Activated gamma-delta T cell (primary cell): ENCODE data around the gene SMIM1.

ENCODE experiments used
- DNase-seq: peaks from one replicate; lab custom pipeline; 2025; lab: John Stamatoyannopoulos, UW

SMIM1 gene

DNA sequence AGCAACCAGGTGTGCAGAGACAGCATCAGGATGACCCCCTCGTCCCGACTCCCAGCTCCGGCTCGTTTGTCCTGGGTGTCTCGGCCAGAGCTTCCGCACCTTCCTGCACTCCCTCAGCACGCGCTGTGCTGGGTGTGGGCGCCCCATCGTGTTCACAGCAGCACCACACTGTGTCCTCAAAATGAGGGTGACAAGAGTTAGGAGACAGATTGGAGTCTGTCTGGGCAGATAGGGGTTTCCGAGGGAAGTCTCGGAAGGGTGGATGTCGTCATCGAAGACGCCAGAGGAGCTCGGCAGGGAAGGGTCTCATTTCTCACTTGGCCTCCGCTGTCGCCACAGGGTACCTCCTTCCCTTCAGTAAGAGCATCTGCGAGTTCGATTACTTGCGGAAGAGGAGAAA, 16.2 kb upstream of the SMIM1 start:
- no peak for DNase-seq

DNA sequence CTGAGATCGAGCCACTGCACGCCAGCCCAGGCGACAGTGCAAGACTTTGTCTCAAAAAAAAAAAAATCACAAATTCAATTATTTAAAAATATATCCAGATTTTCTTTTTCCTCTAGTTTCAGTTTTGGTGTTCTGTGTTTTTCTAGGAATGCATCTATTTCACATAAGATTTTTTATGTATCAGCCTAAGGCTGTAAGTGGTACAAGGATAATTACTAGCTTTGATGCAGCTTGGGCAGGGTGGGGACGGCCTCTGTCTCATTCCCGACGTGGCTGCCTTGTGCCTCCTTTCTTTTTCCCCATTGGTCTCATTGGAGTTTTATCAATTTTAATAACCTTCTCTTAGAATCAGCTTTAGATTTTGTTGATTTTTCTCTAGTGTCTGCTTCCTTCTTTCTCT, 13.4 kb upstream of the SMIM1 start:
- no peak for DNase-seq

DNA sequence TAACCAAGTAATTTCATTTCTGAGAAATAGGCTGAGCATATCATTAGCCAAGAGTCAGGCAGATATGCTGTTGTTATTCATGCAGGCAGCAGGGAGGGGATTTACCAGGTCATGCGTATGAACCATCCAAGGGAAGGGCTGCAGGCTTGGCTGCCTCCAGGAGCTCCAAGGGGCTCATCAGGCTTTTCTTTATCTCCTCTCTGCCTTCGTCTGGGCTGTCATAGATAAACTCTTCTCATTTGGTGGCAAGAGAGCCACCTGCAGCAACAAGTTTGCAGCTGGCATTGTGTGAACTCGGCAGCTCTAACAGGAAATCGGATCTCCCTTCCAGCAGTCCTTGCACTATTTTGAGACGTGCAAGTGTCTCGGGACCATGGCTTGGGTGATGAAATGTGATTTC, 12.8 kb upstream of the SMIM1 start:
- DNase-seq = no peak

DNA sequence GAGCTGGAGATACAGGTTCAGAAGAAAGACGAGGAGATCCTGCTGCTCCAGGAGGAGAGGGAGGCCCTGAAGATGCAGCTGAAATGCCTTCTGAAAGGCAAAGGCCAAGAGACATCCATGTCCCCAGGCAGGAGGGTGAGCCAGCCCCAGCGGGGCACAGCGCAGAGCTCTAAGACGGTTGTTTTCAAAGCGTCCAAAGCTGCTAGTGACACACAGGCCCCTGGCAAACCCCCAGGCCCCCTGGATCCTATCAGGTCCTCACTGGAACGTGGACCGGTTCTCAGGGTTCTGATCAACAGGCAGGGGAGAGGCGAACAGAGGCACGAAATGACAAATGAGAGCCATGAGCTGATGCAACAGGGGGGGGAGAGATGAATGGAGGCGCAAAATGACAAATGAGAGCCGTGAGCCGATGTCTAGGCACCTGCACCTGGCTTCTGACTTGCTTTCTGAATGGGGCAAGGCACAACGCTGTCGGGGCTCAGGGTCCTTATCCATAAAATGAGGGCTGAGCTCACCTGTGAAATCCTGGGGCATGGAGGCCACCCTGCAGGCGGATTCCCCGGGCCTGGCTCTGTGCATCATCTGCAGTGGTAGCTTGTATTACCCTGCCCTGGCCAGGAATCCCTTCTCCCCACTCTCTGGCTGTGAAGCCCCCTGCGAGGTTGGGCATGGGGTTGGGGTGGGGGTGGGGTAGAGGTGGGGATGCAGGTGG, 11.1 kb upstream of the SMIM1 start:
- DNase-seq = no peak

DNA sequence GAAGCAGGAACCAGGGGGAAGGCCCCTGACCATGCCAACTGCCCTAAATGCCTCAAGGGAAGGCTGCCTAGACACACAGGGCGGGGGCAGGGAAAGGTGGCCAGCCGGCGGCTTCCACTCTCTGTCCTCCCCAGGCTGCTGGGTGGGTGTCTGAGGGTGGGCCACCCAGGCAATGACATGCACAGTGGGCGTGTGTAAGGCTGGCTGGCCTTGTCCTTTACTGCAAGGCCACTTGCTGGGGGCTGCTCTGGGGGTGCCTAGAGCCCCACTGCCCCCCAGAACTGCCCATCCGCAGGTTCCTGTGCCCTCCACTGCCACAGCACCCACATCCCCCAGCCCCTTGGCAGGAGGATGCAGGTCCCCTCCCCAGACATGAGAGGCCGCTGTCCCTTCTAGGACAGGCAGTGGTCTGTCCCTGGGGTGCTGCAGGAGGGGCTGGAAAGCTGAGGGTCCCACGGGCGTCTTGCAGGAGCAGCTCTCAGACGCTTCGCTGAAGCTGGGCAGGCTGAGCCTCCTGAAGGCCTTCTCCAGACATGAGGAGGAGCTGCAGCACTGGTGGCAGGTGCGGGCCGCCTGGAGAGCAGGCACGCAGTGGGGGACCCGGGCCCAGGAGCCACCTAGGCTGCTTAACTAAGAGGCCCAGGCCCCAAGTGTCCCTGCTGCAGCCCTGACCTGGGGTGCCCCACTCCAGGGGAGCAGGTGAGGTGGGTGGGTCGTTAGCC, 10.2 kb upstream of the SMIM1 start:
- DNase-seq = no peak

DNA sequence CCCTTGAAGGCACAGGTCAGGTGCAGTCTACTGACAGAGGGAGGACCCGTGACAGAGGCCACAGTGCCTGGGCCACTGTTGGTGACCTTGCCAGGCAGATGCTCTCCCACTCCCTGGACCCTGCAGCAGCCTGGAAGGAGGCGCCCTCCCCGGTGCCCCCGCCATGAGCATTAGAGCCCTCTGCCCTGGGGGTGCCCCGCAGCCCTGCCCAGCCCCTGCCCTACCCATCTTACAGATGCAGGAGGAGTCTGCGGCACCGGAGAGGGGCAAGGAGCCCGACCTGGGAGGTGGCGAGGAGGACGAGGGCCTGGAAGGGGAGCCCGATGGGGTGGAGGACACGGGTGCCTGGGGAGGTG, 9.7 kb upstream of the SMIM1 start:
- no peak for DNase-seq

DNA sequence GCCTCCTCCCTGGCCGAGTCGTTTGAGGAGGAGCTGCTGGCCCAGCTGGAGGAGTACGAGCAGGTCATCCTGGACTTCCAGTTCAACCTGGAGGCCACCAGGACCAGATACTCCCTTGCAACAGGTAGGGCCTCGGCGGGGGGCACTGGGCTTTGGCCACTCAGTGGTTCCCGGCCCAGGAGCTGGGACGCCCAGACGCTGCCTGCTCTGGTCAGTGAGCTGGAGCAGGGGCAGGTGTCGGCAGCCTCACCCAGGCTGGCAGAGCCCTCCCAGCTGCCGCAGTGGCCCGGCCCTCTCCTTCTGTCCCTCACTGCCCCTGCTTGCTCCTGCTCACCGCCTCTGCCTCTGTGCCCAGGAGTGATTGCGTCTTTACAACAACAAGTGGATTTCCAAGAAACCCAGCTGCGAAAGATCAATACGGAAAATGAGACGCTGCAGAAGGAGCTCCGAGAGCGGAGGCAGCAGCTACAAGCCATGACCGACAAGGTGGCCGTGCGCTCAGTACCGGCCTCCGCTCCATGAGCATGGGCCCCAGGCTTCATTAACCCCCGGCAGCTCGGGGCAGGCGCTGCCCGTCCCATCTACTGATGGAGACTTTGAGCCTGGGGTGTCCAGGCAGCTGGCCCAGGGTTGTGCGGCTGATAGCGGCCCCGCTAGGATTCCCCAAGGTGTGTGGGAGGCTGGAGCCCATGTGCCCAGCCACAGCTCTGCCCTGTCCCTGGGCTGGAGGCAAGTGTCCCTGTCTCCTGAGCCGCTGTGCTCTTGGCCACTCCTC, 9.0 kb upstream of the SMIM1 start:
- no peak for DNase-seq

DNA sequence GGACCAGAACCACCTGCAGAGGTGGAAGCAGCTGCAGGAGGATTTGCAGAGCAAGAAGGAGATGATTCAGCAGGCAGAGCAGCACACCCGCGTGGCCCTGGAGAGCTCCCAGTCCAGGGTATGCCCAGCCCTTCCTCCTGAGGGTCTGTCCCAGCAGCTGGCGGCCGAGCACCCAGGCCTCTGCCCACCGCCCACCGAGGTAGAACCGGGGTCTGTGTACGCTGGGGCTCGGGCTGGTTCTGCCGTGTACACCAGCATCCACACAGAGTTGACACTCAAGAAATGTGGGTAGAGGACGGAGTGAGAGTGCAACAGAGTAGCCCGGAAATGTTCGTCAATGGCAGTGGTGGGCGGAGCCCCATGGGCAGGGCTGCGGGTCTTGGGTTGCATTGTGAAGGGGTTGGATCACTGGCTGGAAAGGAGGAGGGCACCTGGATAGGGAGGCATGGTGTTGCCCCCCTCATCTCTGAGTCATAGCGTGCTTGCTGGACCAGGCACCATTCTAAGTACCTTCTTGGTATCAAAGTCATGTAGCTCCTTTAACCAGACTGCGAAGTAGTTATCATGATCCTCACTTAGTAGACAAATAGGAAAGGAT, 5.1 kb upstream of the SMIM1 start:
- DNase-seq = no peak

DNA sequence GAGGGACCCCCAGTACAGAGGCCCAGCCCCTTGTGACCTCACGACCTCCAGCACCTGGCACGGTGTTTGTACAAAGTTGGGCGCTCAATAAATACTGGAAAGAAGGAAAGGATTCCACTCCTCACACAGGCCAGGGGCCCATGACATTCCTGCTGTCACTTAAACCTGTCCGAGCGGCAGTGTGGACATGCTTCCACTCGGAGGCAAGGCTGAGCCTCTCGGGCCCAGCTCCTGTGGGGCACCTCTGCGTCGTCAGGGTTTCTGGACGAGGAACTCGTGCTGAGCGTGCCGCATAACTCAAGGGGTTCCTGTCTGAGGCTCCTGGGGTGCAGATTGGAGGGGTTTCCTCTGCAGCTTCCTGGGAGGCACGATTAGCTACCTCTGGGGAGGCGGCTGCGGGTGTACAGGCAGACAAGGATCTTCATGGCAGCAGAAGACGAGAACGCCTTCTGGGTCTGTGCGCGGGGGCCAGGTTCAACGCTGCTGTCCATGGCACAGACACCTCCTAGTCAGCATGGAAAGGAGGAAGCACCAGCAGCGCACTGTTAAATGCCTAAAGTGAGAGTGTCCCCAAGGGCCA, 3.6 kb upstream of the SMIM1 start:
- DNase-seq = no peak

DNA sequence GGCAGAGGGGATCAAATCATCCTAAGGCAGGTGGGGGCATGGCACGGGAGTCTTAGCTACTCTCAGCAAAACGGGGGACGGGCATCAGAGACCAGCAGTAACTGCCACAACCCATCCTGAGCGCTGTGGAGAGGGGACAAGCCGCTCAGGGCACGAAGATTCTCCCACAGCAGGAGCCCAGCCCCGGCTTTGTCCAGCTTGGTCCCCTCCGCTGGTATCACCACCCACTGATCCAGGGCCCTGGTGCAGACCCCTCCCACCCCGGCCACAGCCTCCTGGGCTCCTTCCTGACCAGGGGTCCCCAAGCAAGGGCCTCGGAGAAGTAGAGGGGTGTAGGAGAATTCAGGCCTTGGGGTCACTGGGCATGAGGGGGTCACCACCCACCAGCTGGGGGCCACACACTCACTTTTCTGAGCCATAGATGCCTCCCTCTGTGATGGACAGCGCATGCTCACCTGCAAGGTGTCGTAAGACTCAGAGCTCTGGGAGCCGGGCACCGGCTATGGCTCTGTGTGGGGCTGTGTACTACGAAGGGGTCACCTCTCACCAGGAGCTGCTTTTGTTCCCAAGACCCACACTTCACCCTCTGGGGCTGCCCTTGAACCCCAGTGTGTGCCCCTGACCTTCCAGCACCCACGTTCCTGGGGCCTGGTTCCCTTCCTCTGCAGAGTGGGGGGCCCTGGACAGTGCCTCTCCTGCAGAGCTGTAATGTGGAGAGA, 2.3 kb upstream of the SMIM1 start:
- no peak for DNase-seq

DNA sequence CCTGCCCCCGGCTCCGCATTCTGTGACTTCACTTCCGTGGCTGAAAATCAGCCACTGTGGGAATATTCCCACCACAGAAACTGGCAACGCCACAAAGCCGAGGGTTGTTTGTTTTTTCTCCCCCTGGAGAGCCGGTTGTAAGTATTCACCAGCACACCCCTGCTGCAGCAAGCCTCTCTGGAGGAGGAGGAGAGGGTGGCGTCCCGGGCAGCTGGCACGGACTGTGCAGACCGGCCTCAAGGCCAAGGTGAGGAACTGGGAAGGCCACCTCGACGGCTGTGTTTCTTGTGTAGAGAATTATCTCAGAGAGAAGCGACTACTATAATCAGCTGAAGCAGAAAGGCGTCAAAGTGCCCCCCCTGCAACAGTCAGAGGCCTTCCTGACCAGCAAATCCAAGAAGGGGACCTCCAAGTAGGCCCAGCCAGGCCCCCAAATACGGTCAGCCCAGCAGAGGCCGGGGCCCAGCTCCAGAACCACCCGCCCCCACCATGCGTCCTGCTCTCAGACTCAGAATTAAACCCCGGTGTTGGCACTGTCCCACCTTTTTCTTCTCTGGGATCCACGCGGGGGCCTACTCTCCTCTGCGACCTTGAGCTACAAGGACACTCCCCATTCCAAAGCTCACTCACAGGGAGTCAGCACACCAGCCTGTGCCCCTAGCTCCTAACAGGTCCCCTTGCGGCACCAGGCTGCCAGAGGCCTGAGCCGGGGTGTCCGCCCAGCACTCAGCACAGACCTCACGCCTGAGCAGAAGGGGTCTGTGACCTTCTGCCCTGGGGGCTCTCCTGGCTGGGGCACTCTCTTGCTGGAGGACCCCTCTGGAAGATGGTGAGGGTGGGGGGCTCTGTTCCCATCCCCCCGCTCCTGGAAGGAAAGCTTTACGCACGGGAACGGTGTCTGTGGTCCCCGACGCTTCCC, 1.2 kb upstream of the SMIM1 start:
- no peak for DNase-seq

DNA sequence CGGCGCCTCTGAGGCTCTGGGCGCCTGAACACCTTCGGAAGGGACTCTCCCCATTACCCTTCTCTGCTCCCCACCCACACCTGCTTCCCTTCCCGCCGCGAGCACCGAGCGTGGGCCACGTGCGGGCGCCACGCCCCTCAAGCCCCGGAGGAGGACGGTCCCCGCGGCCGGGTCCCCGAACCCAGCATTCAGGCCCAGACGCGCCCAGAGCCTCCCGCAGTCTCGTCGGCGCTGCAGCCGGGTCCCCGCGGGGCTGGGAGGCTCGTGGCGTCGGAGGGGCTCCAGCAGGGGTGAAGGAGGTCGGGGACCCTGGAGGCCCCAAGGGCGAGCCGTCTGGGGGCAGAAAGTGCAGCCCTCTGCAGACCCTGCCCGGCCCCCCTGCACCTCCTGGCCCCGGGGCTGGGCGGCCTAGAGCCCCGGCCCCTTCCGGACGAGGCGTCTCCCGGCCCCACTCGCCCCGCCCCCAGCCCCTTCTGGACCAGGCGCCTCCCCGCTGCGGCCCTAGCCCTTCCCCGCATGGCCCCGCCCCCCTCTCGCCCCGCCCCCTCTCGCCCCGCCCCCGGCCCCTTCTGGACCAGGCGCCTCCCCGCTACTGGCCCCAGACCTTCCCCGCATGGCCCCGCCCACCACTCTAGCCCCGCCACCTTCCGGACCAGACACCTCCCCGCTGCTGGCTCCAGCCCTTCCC, 378 bp upstream of the SMIM1 start:
- DNase-seq = peak; percentile 74

DNA sequence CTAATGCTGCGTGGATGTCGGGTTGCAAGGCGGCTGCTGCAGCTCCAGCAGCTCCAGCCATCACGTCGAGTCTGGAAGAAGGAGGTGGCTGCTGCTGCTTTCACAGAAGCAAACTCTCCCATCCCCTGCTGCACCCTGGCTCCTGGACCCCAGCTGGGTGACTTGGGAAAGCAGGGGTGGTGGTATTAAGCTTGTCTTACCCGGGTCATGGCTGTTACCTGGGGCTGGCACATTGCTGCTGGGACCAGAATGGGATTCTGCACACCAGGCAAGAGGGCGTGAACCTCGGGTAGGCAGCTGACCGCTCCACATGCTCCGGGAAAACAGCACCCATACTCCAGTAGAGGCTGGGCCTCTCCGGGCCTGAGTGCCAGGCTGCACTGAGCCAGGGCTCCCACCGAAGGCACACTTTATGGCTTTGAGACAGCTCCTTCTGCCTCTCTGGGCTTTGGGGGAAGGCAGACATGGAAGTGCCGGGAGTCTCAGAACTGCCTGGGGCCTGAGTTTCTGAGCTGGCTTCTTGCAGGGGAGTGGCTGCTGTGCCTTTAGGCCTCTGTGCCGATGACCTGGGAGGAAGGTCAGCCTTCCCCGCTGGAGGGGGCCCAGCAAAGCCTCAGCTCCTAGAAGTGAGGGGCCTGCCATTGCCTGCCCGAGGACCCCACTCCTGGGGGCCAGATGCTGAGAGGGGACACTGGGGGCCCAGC, 1.2 kb downstream of the SMIM1 start:
- no peak for DNase-seq

DNA sequence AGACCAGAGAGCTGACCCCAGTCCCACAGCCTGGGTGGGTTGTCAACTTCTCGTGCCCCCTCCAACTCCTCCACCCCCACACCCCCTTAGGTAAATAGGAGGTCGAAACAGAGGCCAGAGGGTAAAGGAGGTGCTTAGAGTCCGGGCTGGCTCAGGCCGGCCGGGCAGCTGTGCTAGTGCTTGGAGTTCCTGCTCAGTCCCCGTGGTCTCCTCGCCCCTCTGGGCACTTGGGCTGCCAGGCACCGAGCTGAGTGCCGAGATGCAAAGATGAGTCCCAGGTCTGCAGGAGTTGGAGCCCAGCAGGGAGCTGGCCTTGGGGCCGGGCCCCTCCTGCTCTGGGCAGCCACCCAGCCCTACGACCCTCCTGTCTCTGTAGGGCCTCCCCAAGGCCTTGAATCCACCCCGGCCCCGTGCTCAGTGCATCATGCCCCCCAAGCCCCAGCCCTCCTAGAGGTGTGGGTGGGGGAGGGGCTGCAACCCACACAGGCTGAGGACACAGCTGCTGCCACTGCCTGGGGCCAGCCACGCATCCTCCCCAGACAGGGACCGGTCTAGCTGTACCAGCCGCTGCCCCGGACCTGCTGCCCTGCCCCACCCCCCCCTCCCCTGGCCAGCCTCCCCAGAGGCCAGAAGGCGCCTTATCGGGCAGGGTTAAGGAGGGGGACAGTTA, 1.9 kb downstream of the SMIM1 start:
- no peak for DNase-seq

DNA sequence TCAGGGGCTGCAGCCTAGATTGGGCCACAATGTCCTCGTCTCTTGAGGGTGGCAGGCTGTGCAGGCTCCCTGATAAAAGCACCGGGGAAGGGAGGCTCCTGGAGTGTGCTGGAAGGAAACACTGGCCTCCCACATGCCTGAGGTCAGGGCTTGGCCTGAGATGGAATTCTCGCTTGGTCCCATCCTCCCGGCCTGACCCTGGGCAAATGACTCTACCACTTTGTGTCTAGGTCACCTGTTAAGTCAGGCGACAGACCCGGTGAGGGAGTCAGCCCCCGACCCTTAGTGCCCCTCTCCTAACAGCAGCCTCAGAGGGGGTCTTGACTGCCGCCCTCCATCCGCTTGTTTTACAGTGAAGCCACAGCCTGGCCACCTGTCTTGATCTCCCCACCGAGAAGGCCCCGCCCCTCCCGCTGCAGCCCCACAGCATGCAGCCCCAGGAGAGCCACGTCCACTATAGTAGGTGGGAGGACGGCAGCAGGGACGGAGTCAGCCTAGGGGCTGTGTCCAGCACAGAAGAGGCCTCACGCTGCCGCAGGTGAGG, 2.5 kb downstream of the SMIM1 start:
- DNase-seq = no peak

DNA sequence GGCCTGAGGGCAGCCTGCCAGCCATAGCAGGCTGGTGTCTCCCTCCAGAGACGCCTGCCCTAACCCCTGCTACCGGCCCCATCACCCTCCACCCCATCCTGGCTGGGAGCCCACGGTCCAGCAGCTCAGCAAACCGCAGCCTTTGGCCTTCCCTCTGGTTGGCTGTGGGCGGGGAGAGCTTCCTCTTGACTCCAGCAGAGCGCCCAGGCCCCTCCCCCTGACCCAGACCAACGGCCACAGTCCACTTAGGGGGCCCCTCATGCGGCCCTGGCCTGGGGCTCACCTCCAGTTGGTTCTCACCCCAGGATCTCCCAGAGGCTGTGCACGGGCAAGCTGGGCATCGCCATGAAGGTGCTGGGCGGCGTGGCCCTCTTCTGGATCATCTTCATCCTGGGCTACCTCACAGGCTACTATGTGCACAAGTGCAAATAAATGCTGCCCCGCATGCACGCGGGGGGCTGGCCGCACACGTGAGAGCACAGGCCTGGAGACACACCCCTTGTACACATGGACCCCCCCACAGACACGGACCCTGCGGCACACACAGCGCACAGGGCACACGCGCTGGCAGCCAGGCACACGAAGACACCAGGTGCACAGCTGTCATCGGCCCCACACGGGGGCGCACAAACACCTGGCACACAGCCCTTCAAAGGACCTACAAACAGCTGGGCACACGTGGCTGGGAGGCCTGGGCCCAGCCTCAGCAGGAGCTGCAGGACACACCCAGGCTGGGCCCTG, 3.1 kb downstream of the SMIM1 start:
- DNase-seq = peak; percentile 27

DNA sequence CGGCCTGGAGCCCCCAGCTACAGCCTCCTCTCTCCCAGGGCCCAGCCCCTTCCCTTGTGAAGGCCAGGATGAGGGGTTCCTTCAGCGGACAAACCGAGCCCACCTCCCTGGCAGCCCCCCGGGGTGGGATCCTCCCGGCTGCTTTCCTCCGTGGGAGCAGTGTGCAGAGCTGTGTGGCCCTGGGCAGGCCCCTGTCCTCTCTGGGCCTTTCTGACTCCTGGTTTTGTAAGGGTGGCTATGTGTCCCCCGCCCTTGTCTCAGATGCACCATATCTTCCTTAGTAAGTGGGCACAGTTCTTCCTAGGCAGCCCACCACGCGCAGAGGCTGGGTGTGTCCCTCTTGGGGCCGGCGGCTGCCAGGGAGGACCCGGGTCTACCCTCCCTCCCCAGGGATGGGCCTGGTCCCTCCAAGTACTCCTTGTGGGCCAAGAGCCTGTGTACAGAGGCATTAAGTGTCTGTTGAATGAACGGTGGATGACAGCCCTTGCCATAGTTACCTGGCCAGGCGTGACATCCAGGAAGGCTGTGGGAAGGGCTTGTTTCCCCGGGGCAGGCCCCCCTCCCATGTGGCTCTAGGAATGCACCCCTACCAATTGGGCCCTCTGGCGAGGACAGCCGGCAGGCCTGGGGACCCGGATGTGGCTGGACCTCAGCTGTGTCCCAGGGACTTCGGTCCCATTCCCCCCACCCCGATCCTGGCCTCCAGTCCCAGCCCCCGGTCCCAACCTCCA, 3.8 kb downstream of the SMIM1 start:
- no peak for DNase-seq
